Muscle layer of duodenum (tissue), 2 donors: ENCODE results near the gene EDN3.
"Not testable (repeated sequence)": the region's sequence is repeated elsewhere in the genome, so short reads cannot be mapped to it uniquely, and the experiment has no call there.

ENCODE experiments used
- H3K27ac ChIP-seq: one replicate; pipeline ENCODE4 v1.7.0; 2013; ENCODE audit warnings: mild to moderate bottlenecking, low read length
- H3K27me3 ChIP-seq: one replicate; pipeline ENCODE4 v1.7.0; 2013; ENCODE audit warnings: low read depth, mild to moderate bottlenecking, control low read depth, low read length
- H3K36me3 ChIP-seq, 2 donors: one replicate each; pipeline ENCODE4 v1.7.0; 2013; ENCODE audit warnings: low read length in 2 of 2, control low read depth in 1 of 2, mild to moderate bottlenecking in 1 of 2; ENCODE audit not compliant: insufficient read depth in 2 of 2, control insufficient read depth in 1 of 2
- H3K4me1 ChIP-seq, 2 donors: one replicate each; pipeline ENCODE4 v1.7.0; 2013; ENCODE audit warnings: low read length in 2 of 2, mild to moderate bottlenecking in 2 of 2, control low read depth in 1 of 2, moderate library complexity in 1 of 2; ENCODE audit not compliant: insufficient read depth in 2 of 2, control insufficient read depth in 1 of 2
- H3K4me3 ChIP-seq, 2 donors: one replicate each; pipeline ENCODE4 v1.7.0; 2013; ENCODE audit warnings: low read length in 2 of 2, low read depth in 1 of 2, mild to moderate bottlenecking in 1 of 2
- H3K9me3 ChIP-seq, 2 donors: one replicate each; pipeline ENCODE4 v1.7.0; 2013; ENCODE audit warnings: low read length in 2 of 2, control low read depth in 1 of 2, mild to moderate bottlenecking in 1 of 2; ENCODE audit not compliant: control insufficient read depth in 1 of 2
- donor health status: healthy.

EDN3 gene

DNA sequence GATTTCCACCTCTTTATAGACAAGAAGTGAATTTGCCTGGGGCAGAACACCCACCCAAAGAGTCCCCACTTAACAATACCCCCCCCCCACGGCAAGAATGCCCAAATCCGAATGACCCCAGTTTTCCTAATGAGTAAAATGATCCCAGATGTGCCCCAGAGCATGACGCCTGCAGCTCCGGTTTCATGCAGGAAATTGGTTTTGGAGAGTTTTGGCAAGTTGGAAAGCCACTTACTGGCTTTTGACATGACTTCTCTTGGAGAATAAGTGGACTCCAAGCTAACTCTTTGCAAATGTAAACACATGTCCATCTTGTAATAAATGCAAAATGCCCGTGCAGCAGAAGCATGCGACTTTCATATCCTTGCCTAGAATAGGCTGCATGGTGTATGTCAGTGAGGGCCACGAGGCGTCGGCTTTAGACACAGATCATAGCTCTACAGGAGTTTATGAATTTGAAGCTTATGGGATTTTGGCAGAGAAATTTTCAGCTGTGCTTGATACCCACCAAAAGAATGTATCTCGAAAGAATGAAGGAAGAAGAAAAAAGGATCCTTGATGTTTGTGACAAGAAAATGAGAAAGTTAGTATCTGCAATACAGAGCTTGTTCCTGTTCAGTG lies 24.2 kb downstream of the EDN3 start:
- H3K9me3 ChIP-seq, result no peaks in the 10 kb centered on the region
- H3K27ac ChIP-seq, result no peak overlapping the region
- no peaks in the 10 kb centered on the region for H3K27me3 ChIP-seq
- H3K36me3 ChIP-seq, result no peaks in the 10 kb centered on the region
- H3K4me3 ChIP-seq, result no peak overlapping the region
- H3K4me1 ChIP-seq, result no peaks in the 10 kb centered on the region

DNA sequence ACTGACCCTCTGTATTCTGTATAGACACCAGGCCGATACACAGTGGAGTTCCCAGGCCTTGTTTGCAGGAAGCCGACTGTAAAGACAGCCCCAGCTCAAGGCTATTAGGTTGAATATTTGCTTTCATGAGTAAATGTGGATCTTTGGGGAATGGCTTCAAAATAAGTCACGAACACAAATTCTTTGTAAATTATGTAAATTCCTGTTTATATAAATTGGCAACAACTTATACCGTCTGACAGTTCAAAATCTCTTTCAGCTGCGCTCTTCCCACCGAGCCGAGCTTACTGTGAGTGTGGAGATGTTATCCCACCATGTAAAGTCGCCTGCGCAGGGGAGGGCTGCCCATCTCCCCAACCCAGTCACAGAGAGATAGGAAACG lies 24.7 kb downstream of the EDN3 start:
- Histone ChIP-seq H3K36me3 (no peaks in the 10 kb centered on the region), H3K9me3 (no peaks in the 10 kb centered on the region), H3K27ac (no peak overlapping the region), H3K4me3 (no peak overlapping the region), H3K27me3 (no peaks in the 10 kb centered on the region), H3K4me1 (no peaks in the 10 kb centered on the region)

DNA sequence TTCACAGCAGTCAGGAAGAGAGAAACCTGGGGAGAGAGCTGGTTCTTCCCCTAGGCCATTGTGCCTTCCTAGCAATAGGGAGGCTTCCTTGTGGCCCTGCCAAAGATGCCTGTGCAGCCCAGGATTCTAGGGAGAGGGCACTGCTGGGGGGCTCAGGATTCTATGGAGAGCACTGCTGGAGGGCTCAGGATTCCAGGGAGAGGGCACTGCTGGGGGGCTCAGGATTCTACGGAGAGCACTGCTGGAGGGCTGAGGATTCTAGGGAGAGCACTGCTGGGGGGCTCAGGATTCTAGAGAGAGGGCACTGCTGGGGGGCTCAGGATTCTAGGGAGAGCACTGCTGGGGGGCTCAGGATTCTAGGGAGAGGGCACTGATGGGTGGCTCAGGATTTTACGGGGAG lies 25.8 kb downstream of the EDN3 start:
- Histone ChIP-seq H3K27me3 (no peaks in the 10 kb centered on the region), H3K9me3 (no peaks in the 10 kb centered on the region), H3K27ac (no peak overlapping the region), H3K4me1 (no peaks in the 10 kb centered on the region), H3K36me3 (no peaks in the 10 kb centered on the region), H3K4me3 (no peak overlapping the region)

DNA sequence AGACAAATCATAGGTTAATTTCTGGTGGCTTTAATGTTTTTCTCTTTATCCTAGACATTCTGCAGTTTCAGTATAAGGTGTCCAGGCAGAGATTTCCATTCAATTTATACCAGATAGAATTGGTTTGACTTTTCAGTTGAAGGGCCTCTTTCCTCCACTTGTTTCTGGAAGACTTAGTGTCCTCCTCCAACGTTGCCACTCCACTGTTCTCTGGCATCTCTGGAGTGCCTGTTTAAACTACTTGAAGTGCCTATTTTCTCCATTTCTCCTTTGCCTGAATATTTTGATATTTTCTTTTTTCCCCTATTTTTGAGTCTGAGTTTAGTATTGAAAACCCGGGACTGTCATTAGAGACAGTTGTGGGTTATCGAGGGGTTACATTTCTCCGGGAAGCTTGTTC lies 27.7 kb downstream of the EDN3 start:
- Histone ChIP-seq H3K27ac (no peak overlapping the region), H3K9me3 (no peaks in the 10 kb centered on the region), H3K27me3 (no peaks in the 10 kb centered on the region), H3K4me1 (peaks cover 0 to 3% of the 10 kb centered on the region in 2 donors), H3K36me3 (no peaks in the 10 kb centered on the region), H3K4me3 (no peak overlapping the region)

DNA sequence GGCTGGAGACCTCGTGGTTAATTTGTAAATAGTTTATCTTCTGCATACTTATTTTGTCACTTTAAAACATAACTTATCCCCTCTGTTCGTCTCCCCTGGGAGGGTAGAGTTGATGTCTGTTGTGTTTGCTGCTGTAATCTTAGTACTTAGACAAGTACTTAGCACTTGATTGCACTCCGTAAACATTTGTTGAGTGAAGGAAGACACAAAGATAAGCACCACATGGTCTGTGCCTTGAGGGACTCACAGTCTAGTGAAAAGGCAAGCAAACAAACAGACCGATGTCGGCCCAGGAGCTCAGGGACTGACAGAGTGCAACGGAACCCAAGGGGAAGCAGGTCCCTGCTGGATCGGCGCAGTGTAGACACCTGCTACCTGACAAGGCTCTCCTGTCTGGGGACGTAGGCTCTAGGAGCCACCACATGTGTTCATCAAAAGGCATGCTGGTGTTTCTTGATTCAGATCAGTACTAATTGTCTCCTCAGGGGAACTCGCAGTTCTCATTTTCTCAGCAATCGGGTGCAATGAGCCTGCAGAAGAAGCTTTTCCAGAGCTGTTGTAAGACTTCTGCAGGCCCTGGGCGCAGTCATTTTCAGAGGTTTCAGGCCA lies 31.4 kb downstream of the EDN3 start:
- Histone ChIP-seq H3K27me3 (no peaks in the 10 kb centered on the region), H3K9me3 (no peaks in the 10 kb centered on the region), H3K36me3 (no peaks in the 10 kb centered on the region), H3K4me3 (no peak overlapping the region), H3K27ac (no peak overlapping the region), H3K4me1 (peaks cover 0 to 8% of the 10 kb centered on the region in 2 donors)

DNA sequence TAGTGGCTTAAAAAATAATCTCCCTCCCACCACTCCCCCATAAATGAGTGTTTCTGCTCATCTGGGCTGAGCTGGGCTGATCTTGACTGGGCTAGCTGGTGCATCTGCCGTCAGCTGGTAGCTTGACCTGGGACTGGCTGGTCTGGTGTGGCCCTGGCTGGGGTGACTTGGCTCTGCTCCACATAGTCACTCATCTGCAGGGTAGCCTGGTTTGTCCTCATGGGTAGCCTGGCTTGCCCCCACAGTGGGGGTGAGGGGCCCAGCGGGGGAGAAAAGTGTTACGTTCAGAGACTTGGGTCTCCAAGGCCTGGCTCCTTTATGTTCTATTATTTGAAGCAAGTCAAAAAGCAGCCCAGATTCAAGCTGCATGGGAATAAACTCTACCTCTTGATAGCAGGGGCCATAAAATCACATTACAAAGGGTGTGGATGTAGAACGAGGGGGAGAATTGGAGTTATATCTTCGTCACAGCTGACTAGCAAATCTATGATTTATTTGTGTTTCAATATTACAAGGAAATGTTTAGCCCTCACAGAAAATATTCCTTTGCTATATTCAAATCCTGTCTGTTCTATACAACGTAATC lies 32.9 kb downstream of the EDN3 start:
- no peaks in the 10 kb centered on the region for H3K9me3 ChIP-seq
- no peak overlapping the region for H3K4me3 ChIP-seq
- no peaks in the 10 kb centered on the region for H3K27me3 ChIP-seq
- H3K27ac ChIP-seq, result no peak overlapping the region
- no peaks in the 10 kb centered on the region for H3K36me3 ChIP-seq
- peaks cover 0 to 8% of the 10 kb centered on the region in 2 donors for H3K4me1 ChIP-seq

DNA sequence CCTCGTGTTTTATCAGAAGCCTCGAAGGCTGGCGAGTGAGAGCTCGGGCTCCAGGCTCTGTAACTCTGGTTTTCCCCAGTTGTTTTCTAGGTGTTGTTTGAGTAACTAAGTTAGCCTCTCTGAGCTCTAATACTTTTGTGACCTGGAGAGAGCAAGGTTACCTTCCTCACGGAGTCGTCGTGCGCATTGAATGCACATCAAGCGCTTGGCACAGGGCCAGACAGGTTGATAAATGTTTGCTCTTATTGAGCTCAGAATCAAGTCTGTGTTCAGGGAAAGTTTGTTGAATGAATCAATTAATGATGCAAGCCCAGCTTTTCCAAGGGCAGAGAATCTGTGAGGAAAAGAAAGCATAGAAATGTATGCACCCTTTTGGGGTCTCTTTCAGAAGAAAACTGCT lies 33.5 kb downstream of the EDN3 start:
- H3K27ac ChIP-seq, result no peak overlapping the region
- peaks cover 0 to 8% of the 10 kb centered on the region in 2 donors for H3K4me1 ChIP-seq
- H3K4me3 ChIP-seq, result no peak overlapping the region
- no peaks in the 10 kb centered on the region for H3K36me3 ChIP-seq
- H3K9me3 ChIP-seq, result no peaks in the 10 kb centered on the region
- H3K27me3 ChIP-seq, result no peaks in the 10 kb centered on the region

DNA sequence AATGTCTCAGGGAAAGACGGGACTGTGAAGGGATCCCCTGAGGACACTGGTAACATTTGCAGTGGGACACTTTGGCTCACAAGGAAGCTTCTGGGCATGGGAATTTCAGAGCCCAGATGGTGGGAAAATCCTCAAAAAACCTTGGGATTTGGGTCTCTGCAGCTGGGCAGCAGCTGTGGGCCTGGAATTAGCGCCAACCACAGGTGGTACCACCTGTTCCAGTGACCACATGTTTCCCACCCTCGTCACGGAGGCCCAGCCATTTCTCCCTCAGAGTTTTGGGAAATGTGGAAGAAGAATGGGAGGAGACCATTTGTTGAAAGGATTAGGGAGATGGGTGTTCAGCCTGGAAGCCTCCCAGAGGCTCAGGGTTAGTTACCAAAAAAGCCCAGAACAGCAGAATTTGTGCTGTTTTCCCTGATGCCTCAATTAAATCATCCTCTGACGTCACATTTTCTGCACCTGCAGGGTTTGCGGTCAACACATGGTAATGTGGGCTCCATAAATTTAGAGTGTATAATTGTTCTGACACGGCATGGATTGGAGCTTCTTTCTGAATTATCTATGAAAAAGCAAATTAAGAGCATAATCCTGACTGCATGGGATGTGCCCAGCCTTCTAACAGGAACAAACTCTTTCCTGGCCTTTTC lies 34.4 kb downstream of the EDN3 start:
- Histone ChIP-seq H3K4me3 (no peak overlapping the region), H3K27ac (no peak overlapping the region), H3K4me1 (peaks cover 0 to 8% of the 10 kb centered on the region in 2 donors), H3K36me3 (no peaks in the 10 kb centered on the region), H3K9me3 (no peaks in the 10 kb centered on the region), H3K27me3 (no peaks in the 10 kb centered on the region)

DNA sequence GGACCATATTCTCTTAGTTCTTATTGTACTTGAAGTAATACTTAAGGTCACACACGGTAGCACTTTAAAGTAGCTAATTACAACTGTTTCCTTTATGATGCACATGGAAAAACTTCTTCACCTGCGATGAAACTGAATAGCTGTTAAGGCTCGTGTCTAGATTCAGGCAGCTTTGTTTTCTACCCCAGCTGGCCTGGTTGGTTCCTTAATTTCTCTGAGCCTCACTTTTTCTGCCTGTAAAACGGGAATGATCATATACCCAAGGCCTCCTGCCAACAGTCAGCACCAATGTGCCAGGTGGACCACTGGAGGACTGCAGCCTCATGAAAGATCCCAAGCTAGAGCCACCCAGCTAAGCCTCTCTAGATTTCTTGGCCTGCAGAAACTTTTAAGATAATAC lies 35.0 kb downstream of the EDN3 start:
- Histone ChIP-seq H3K27me3 (no peaks in the 10 kb centered on the region), H3K36me3 (no peaks in the 10 kb centered on the region), H3K27ac (no peak overlapping the region), H3K9me3 (no peaks in the 10 kb centered on the region), H3K4me3 (no peak overlapping the region), H3K4me1 (peaks cover 0 to 8% of the 10 kb centered on the region in 2 donors)

DNA sequence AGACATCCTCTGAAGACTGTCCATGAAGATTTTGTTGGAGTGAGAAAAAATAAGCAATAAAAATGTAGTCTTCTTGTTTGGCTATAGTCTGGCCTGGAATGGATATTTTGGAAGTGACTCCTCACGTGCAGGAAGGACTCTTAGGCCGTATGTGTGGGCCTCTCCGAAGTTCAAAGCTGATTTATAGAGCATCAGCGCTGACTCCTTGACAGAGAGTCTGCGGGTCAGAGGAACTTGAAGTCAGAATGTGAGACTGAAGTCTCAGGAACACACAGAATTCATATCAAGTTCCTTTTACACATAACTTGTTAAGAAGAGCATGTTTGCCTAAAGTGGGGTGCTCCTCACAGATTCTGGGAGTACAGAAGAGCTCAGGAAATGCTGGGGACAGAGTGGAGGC lies 36.1 kb downstream of the EDN3 start:
- Histone ChIP-seq H3K4me1 (peaks cover 0 to 8% of the 10 kb centered on the region in 2 donors), H3K27ac (no peak overlapping the region), H3K4me3 (no peak overlapping the region), H3K9me3 (no peaks in the 10 kb centered on the region), H3K36me3 (no peaks in the 10 kb centered on the region), H3K27me3 (no peaks in the 10 kb centered on the region)

DNA sequence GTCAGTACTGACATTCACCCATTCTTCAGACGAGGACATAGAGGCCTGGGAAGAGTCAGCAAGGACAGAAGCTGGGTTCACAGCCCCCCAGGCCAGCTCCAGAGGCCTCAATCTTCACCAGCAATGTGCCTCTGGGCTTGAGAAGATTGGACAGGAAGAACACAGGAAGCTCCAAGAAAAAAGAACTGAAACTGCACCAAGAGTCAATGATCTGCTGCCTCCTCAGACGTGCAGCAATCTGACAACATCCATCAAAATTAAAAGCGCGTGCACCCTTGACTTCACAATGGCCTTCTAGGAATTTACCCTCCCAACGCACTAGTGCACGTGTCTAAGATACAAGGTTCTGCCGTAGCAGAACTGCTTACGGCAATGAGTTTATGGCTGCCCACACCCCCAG lies 38.0 kb downstream of the EDN3 start:
- not testable (repeated sequence) for H3K27me3 ChIP-seq, H3K4me1 ChIP-seq, H3K36me3 ChIP-seq, H3K4me3 ChIP-seq, H3K9me3 ChIP-seq, H3K27ac ChIP-seq
